Prostate gland (tissue), 2 donors: Measurements from ENCODE around the gene TMEM79. TPM values are rescaled to one million over a fixed set of nuclear protein-coding genes. Genes with fewer than 3 reads are reported as not detected.

Experiments
- DNase-seq: peaks from one replicate; pipeline ENCODE4 v3.0.0-alpha.2; 2019; ENCODE audit warnings: low spot score
- H3K27ac ChIP-seq, 2 donors: fragments of 200-600 bp; sonication (generic); 2 replicates each; pipeline ENCODE4 v1.5.1; 2017 to 2019
- H3K27me3 ChIP-seq: fragments of 200-600 bp; sonication (generic); replicated peaks from 2 replicates; pipeline ENCODE4 v1.5.1; 2019; ENCODE audit not compliant: insufficient read depth
- H3K36me3 ChIP-seq, 2 donors: fragments of 200-600 bp; sonication (generic); 1 replicate in 1 of 2; 2 replicates in 1 of 2; pipeline versions ENCODE4 v1.5.1 to v1.8.1; 2017 to 2019
- H3K4me1 ChIP-seq: fragments of 200-600 bp; sonication (generic); replicated peaks from 2 replicates; pipeline ENCODE4 v1.5.1; 2019
- H3K4me3 ChIP-seq, 2 donors: fragments of 200-600 bp; sonication (generic); 2 replicates each; pipeline ENCODE4 v1.5.1; 2017 to 2019
- H3K9me3 ChIP-seq: fragments of 200-600 bp; sonication (generic); 2 replicates; pipeline ENCODE4 v1.5.1; 2017
- CTCF ChIP-seq, 4 experiments: fragments of 200-600 bp in 2 of 4; fragments of 450-650 bp in 2 of 4; sonication (generic) in 2 of 4; IDR thresholded peaks; 1 replicate in 3 of 4; 2 replicates in 1 of 4; pipeline ENCODE4 v1.5.1; 2016 to 2019; ENCODE audit warnings: antibody characterized with exemption in 4 of 4, mild to moderate bottlenecking in 2 of 4, moderate library complexity in 2 of 4
- POLR2A ChIP-seq: fragments of 450-650 bp; IDR thresholded peaks from one replicate; pipeline ENCODE4 v1.6.1; 2016; ENCODE audit warnings: antibody characterized with exemption, mild to moderate bottlenecking
- POLR2AphosphoS5 ChIP-seq: sonication (generic); formaldehyde crosslinking; IDR thresholded peaks from one replicate; pipeline ENCODE4 v1.6.1; 2017; ENCODE audit warnings: antibody characterized with exemption
- WGBS: methylation state at CpG from one replicate; pipeline ENCODE4 v1.1.5; 2018; 5-methylcytosine and 5-hydroxymethylcytosine counted together
- intact Hi-C: fragments of 100-400 bp; cut with DNase I; formaldehyde crosslinking; loops from one replicate; pipeline ENCODE4 v1.14.2; 2022
- total RNA-seq, 2 donors: library from RNA; depleted of rRNA; stranded (reverse); fragments of >200 nt; gene quantifications; one replicate each; pipeline ENCODE4 v1.1.0, GENCODE V29; 2016

TMEM79 gene
- total RNA-seq, 2 donors from 2014 or later = 20.7 to 34.3 TPM

- H3K27ac ChIP-seq = no peak overlapping the region
- 43% methylated on average over 14 of the region's 16 CpGs for WGBS
- intact Hi-C loops = no loop called here
Measured at GRCh38 chr1:156246781-156247459, 37.2 kb upstream of the TMEM79 start.

GRCh38 chr1:156247460-156248322 is 36.4 kb upstream of the TMEM79 start, which contains the start of gene PAQR6:
Gene PAQR6 (minus strand): TSS chr1:156248056. CDS start chr1:156246731, 1,325 bp downstream.
- DNase-seq = no peak
- H3K27ac ChIP-seq = no peak within 1 kb of the TSS
- intact Hi-C loops = no loop called here

More at GRCh38 chr1:156246781-156247459, 37.2 kb upstream of the TMEM79 start:
- Histone ChIP-seq H3K27me3 (no peaks in the 10 kb centered on the region), H3K36me3 (peaks cover 13 to 17% of the 10 kb centered on the region in 2 donors), H3K4me1 (no peaks in the 10 kb centered on the region), H3K9me3 (no peaks in the 10 kb centered on the region), H3K4me3 (no peak overlapping the region)
- DNase-seq = no peak
- no peak for TF ChIP-seq POLR2AphosphoS5

GRCh38 chr1:156248323-156248683 is 35.8 kb upstream of the TMEM79 start:
- intact Hi-C loops = no loop called here
- TF ChIP-seq POLR2A = no peak
- TF ChIP-seq CTCF (IDR thresholded peaks at IDR 0.05) = no peak
- TF ChIP-seq POLR2AphosphoS5 = no peak
- H3K27ac ChIP-seq = no peak overlapping the region
- no peak overlapping the region for H3K4me3 ChIP-seq
- H3K27me3 ChIP-seq = no peaks in the 10 kb centered on the region
- 73% methylated on average over 4 of the region's 4 CpGs for WGBS
- peaks cover 19 to 27% of the 10 kb centered on the region in 2 donors for H3K36me3 ChIP-seq
- no peaks in the 10 kb centered on the region for H3K4me1 ChIP-seq
- no peaks in the 10 kb centered on the region for H3K9me3 ChIP-seq
- DNase-seq = no peak

More at GRCh38 chr1:156247460-156248322, 36.4 kb upstream of the TMEM79 start, which contains the start of gene PAQR6:
- Histone ChIP-seq H3K4me3 (no peak within 1 kb of the TSS), H3K9me3 (no peaks in the 10 kb centered on the region), H3K4me1 (no peaks in the 10 kb centered on the region), H3K27me3 (no peaks in the 10 kb centered on the region), H3K36me3 (peaks cover 18 to 21% of the 10 kb centered on the region in 2 donors)
- TF ChIP-seq POLR2A (no peak), POLR2AphosphoS5 (no peak), CTCF (IDR thresholded peaks at IDR 0.05) (no peak)
- WGBS = 40% methylated on average over 16 of the region's 16 CpGs

GRCh38 chr1:156249593-156249992 is 34.5 kb upstream of the TMEM79 start:
- H3K27me3 ChIP-seq = no peaks in the 10 kb centered on the region
- intact Hi-C loops = no loop called here
- H3K4me1 ChIP-seq = no peaks in the 10 kb centered on the region
- H3K36me3 ChIP-seq = peaks cover 23 to 31% of the 10 kb centered on the region in 2 donors
- H3K27ac ChIP-seq = no peak overlapping the region
- H3K4me3 ChIP-seq = no peak overlapping the region
- no peak for DNase-seq
- WGBS = 82% methylated on average over 5 of the region's 5 CpGs
- H3K9me3 ChIP-seq = no peaks in the 10 kb centered on the region
- TF ChIP-seq CTCF (IDR thresholded peaks at IDR 0.05) = no peak

- H3K9me3 ChIP-seq = no peaks in the 10 kb centered on the region
Measured at GRCh38 chr1:156251527-156251926, 32.6 kb upstream of the TMEM79 start.

More at GRCh38 chr1:156251527-156251926, 32.6 kb upstream of the TMEM79 start:
- 16% methylated on average over 3 of the region's 3 CpGs for whole genome bisulfite sequencing
- Histone ChIP-seq H3K4me3 (no peak overlapping the region), H3K27ac (no peak overlapping the region), H3K36me3 (peaks cover 23 to 31% of the 10 kb centered on the region in 2 donors), H3K4me1 (no peaks in the 10 kb centered on the region), H3K27me3 (no peaks in the 10 kb centered on the region)
- no peak for TF ChIP-seq POLR2A
- no peak for TF ChIP-seq CTCF (IDR thresholded peaks at IDR 0.05)
- TF ChIP-seq POLR2AphosphoS5 = no peak
- no peak for DNase-seq
- intact Hi-C loops = no loop called here
